ENCODE results near the gene CLEC12A.

DNA sequence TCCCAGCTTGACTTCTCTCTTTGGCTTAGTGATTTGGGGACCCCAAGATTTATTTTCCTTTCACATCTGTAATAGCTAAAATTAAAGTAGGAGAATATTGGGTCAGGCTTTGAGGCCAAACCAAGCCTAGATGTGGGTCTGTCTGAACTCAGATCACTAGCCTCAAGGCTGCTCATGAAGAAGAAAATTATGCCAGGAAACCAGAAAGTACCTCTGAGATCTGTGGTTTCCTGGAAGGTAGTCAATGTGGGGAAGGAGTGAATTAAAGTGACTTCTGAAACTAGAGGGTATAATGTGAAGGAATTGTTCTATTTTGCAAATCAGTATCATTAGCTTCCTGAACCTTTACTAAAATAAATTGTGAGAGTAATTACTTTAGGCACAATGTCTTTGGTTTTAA lies 13.4 kb upstream of the CLEC12A start:
- TF ChIP-seq EP300 (IDR thresholded peaks at IDR 0.05), result no peak
- TF ChIP-seq, protein P1, sequence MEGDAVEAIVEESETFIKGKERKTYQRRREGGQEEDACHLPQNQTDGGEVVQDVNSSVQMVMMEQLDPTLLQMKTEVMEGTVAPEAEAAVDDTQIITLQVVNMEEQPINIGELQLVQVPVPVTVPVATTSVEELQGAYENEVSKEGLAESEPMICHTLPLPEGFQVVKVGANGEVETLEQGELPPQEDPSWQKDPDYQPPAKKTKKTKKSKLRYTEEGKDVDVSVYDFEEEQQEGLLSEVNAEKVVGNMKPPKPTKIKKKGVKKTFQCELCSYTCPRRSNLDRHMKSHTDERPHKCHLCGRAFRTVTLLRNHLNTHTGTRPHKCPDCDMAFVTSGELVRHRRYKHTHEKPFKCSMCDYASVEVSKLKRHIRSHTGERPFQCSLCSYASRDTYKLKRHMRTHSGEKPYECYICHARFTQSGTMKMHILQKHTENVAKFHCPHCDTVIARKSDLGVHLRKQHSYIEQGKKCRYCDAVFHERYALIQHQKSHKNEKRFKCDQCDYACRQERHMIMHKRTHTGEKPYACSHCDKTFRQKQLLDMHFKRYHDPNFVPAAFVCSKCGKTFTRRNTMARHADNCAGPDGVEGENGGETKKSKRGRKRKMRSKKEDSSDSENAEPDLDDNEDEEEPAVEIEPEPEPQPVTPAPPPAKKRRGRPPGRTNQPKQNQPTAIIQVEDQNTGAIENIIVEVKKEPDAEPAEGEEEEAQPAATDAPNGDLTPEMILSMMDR (IDR thresholded peaks at IDR 0.05), result no peak
- no peak for TF ChIP-seq POLR2AphosphoS5 (IDR thresholded peaks at IDR 0.05)
- TF ChIP-seq POLR2A (IDR thresholded peaks at IDR 0.05; ENCODE audit: low read depth), result no peak
